Smooth muscle cell (in vitro differentiated cells): ENCODE results near the gene HAGH. TPM values are rescaled to one million over a fixed set of nuclear protein-coding genes. Genes with fewer than 3 reads are reported as not detected.
"Not testable (repeated sequence)": the region's sequence is repeated elsewhere in the genome, so short reads cannot be mapped to it uniquely, and the experiment has no call there.

Experiments
- DNase-seq: peaks from one replicate; lab custom pipeline; 2025; ENCODE audit not compliant: unreplicated experiment; lab: John Stamatoyannopoulos, UW
- H2AFZ ChIP-seq: fragments of 200-600 bp; sonication (generic); 2 replicates; pipeline ENCODE4 v1.6.0; 2016; ENCODE audit warnings: antibody characterized with exemption, low read depth, mild to moderate bottlenecking
- H3F3A ChIP-seq: fragments of 200-600 bp; sonication (generic); 2 replicates; pipeline ENCODE4 v1.6.0; 2017; ENCODE audit warnings: antibody characterized with exemption, low read depth
- H3K27ac ChIP-seq: fragments of 200-600 bp; sonication (generic); 2 replicates; pipeline ENCODE4 v1.5.1; 2016; ENCODE audit warnings: low read depth, mild to moderate bottlenecking
- H3K27me3 ChIP-seq: fragments of 200-600 bp; sonication (generic); 2 replicates; pipeline ENCODE4 v1.6.1; 2016; ENCODE audit warnings: low read depth, mild to moderate bottlenecking
- H3K36me3 ChIP-seq: fragments of 200-600 bp; sonication (generic); 2 replicates; pipeline ENCODE4 v1.5.1; 2016; ENCODE audit warnings: low read depth
- H3K4me1 ChIP-seq: fragments of 200-600 bp; sonication (generic); 2 replicates; pipeline ENCODE4 v1.5.1; 2016; ENCODE audit warnings: low read depth
- H3K4me2 ChIP-seq: fragments of 200-600 bp; sonication (generic); 2 replicates; pipeline ENCODE4 v1.6.0; 2016; ENCODE audit warnings: mild to moderate bottlenecking
- H3K4me3 ChIP-seq: fragments of 200-600 bp; sonication (generic); 2 replicates; pipeline ENCODE4 v1.5.1; 2016; ENCODE audit warnings: mild to moderate bottlenecking
- H3K79me2 ChIP-seq: fragments of 200-600 bp; sonication (generic); 2 replicates; pipeline ENCODE4 v1.6.0; 2016; ENCODE audit warnings: low read depth, mild to moderate bottlenecking
- H3K9ac ChIP-seq: fragments of 200-600 bp; sonication (generic); 2 replicates; pipeline ENCODE4 v1.6.0; 2016; ENCODE audit warnings: low read depth
- H3K9me3 ChIP-seq: fragments of 200-600 bp; sonication (generic); replicated peaks from 2 replicates; pipeline ENCODE4 v1.5.1; 2016; ENCODE audit warnings: low read depth
- H4K20me1 ChIP-seq: fragments of 200-600 bp; sonication (generic); 2 replicates; pipeline ENCODE4 v1.6.0; 2016; ENCODE audit warnings: low read depth
- CTCF ChIP-seq: fragments of 200-600 bp; sonication (generic); IDR thresholded peaks from 2 replicates; pipeline ENCODE4 v1.5.1; 2017; ENCODE audit warnings: borderline replicate concordance, mild to moderate bottlenecking, antibody characterized with exemption; ENCODE audit not compliant: insufficient read depth, poor library complexity, severe bottlenecking
- WGBS: methylation state at CpG from one replicate; pipeline ENCODE4 v1.1.7; 2016; ENCODE audit warnings: low lambda C conversion rate; 5-methylcytosine and 5-hydroxymethylcytosine counted together
- polyA plus RNA-seq: library from polyadenylated mRNA; unstranded; fragments of >200 nt; fragmentation: Nextera tagmentation; extraction: Ambion mirVana; gene quantifications from 2 replicates; pipeline ENCODE4 v1.2.1, GENCODE V29; 2016
- total RNA-seq: library from RNA; depleted of rRNA; stranded (reverse); fragments of >200 nt; gene quantifications from 2 replicates; pipeline ENCODE4 v1.2.3, GENCODE V29; 2014

Gene HAGH
- total RNA-seq (20.7 and 20.9 TPM in 2 replicates), polyA plus RNA-seq (42.6 and 43.0 TPM in 2 replicates)

GRCh38 chr16:1826691-1827573 is at the start of gene HAGH, which contains the start of gene FAHD1:
HAGH (minus strand) TSS chr16:1826825; CDS start chr16:1826787, 38 bp downstream.
FAHD1 (plus strand) TSS chr16:1827206; CDS start chr16:1827239, 33 bp downstream.
- Histone ChIP-seq H3K9ac (peak within 1 kb of the TSS; percentile 74), H4K20me1 (no peaks in the 10 kb centered on the region), H3F3A (no peaks in the 10 kb centered on the region), H3K79me2 (peaks cover 31% of the 10 kb centered on the region), H3K4me1 (peaks cover 18% of the 10 kb centered on the region), H2AFZ (peak within 1 kb of the TSS; percentile 87), H3K36me3 (no peaks in the 10 kb centered on the region), H3K27me3 (no peaks in the 10 kb centered on the region), H3K4me3 (peak within 1 kb of the TSS; percentile 83), H3K27ac (peak within 1 kb of the TSS; percentile 66), H3K9me3 (no peaks in the 10 kb centered on the region), H3K4me2 (peak within 1 kb of the TSS; percentile 87)
- WGBS: 1% methylated on average over 86 of the region's 104 CpGs
- DNase-seq: peak; percentile 90
- TF ChIP-seq CTCF: no peak

GRCh38 chr16:1876066-1876465 is 49.4 kb upstream of the HAGH start:
- not testable (repeated sequence) for H3K79me2 ChIP-seq, H2AFZ ChIP-seq, H3K9ac ChIP-seq, H3K27ac ChIP-seq, H4K20me1 ChIP-seq, H3K9me3 ChIP-seq, H3F3A ChIP-seq, H3K4me2 ChIP-seq, H3K4me3 ChIP-seq, H3K4me1 ChIP-seq, H3K36me3 ChIP-seq, DNase-seq
- WGBS: 89% methylated on average over 13 of the region's 13 CpGs
- peaks cover 46% of the 10 kb centered on the region for H3K27me3 ChIP-seq

- no peaks in the 10 kb centered on the region for H3K79me2 ChIP-seq
- no peak overlapping the region for H3K4me2 ChIP-seq
- H3K27ac ChIP-seq: no peak overlapping the region
- H4K20me1 ChIP-seq: no peaks in the 10 kb centered on the region
- no peak overlapping the region for H3K9ac ChIP-seq
- no peaks in the 10 kb centered on the region for H3K36me3 ChIP-seq
- no peak overlapping the region for H2AFZ ChIP-seq
- TF ChIP-seq CTCF: no peak
- peaks cover 46% of the 10 kb centered on the region for H3K27me3 ChIP-seq
- no peaks in the 10 kb centered on the region for H3K9me3 ChIP-seq
- H3K4me3 ChIP-seq: no peak overlapping the region
- H3K4me1 ChIP-seq: peaks cover 2% of the 10 kb centered on the region
- no peaks in the 10 kb centered on the region for H3F3A ChIP-seq
- DNase-seq: no peak
- WGBS: 71% methylated on average over 6 of the region's 6 CpGs
Measured at GRCh38 chr16:1874854-1875253, 48.2 kb upstream of the HAGH start.

- peak; percentile 7 for DNase-seq
- Histone ChIP-seq H3K79me2 (no peaks in the 10 kb centered on the region), H3K27me3 (peaks cover 32% of the 10 kb centered on the region), H3K36me3 (no peaks in the 10 kb centered on the region), H2AFZ (no peak within 1 kb of the TSS), H3K27ac (peak within 1 kb of the TSS; percentile 81), H4K20me1 (no peaks in the 10 kb centered on the region), H3K9me3 (no peaks in the 10 kb centered on the region), H3K9ac (no peak within 1 kb of the TSS), H3F3A (no peaks in the 10 kb centered on the region), H3K4me3 (peak within 1 kb of the TSS; percentile 38), H3K4me2 (peak within 1 kb of the TSS; percentile 78), H3K4me1 (peaks cover 2% of the 10 kb centered on the region)
- 5% methylated on average over 29 of the region's 68 CpGs for WGBS
- no peak for TF ChIP-seq CTCF
Measured at GRCh38 chr16:1871974-1872635, 45.5 kb upstream of the HAGH start, which contains the start of gene MEIOB. MEIOB (minus strand) TSS chr16:1872164; CDS start chr16:1868175, 3,989 bp downstream.
